Measurements from ENCODE around the gene BAIAP3. TPM values are rescaled to one million over a fixed set of nuclear protein-coding genes. Genes with fewer than 3 reads are reported as not detected.

The BAIAP3 gene, protein sequence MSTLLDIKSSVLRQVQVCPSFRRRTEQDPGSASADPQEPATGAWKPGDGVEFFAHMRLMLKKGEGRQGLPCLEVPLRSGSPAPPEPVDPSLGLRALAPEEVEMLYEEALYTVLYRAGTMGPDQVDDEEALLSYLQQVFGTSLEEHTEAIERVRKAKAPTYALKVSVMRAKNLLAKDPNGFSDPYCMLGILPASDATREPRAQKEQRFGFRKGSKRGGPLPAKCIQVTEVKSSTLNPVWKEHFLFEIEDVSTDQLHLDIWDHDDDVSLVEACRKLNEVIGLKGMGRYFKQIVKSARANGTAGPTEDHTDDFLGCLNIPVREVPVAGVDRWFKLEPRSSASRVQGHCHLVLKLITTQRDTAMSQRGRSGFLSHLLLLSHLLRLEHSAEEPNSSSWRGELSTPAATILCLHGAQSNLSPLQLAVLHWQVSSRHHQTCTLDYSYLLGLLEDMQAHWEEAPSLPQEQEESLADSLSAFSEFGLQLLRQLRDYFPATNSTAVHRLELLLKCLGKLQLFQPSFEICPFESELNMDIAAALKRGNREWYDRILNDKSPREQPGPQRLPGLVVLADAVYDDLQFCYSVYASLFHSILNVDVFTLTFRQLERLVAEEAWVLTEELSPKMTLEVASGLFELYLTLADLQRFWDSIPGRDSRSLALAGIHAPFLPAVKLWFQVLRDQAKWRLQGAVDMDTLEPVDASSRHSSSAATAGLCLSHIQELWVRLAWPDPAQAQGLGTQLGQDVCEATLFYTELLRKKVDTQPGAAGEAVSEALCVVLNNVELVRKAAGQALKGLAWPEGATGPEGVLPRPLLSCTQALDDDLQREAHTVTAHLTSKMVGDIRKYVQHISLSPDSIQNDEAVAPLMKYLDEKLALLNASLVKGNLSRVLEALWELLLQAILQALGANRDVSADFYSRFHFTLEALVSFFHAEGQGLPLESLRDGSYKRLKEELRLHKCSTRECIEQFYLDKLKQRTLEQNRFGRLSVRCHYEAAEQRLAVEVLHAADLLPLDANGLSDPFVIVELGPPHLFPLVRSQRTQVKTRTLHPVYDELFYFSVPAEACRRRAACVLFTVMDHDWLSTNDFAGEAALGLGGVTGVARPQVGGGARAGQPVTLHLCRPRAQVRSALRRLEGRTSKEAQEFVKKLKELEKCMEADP
- total RNA-seq (2021; fragmentation: NEBNext Ultra II Directional; extraction: Animal tissue kit (Norgen Biotek cat#: 25700)): 6.8 and 7.9 TPM in 2 replicates
- 2.9 and 6.3 TPM in 2 replicates for polyA plus RNA-seq (2011; rRNA removed)
- 4.8 TPM for polyA plus RNA-seq (2011; cell fraction: cytosol; rRNA removed)
- 33.8 TPM for polyA plus RNA-seq (2011; cell fraction: nucleus; rRNA removed)
- 4.5 to 6.4 TPM (median 5.6 TPM) in 4 replicates for polyA plus RNA-seq (2012, experiment 1 of 2)
- 2.6 TPM for polyA plus RNA-seq (2012, experiment 2 of 2)
- 5.0 TPM for polyA plus RNA-seq (2013, experiment 1 of 2)
- 3.4 TPM for polyA plus RNA-seq (2013, experiment 2 of 2)
- polyA minus RNA-seq (2011; rRNA and poly(A)+ RNA removed): 2.0 and 2.1 TPM in 2 replicates
- 5.7 TPM for polyA minus RNA-seq (2011; cell fraction: cytosol; rRNA and poly(A)+ RNA removed)
- polyA minus RNA-seq (2011; cell fraction: nucleus; rRNA and poly(A)+ RNA removed): 11.1 TPM
- long read RNA-seq, experiment 1, partial matches to known transcripts: 1 of 1 reads
- long read RNA-seq, experiment 1, other reads (novel, unspliced or antisense): 0 of 1 reads
- long read RNA-seq, experiment 2: 0 reads

DNA sequence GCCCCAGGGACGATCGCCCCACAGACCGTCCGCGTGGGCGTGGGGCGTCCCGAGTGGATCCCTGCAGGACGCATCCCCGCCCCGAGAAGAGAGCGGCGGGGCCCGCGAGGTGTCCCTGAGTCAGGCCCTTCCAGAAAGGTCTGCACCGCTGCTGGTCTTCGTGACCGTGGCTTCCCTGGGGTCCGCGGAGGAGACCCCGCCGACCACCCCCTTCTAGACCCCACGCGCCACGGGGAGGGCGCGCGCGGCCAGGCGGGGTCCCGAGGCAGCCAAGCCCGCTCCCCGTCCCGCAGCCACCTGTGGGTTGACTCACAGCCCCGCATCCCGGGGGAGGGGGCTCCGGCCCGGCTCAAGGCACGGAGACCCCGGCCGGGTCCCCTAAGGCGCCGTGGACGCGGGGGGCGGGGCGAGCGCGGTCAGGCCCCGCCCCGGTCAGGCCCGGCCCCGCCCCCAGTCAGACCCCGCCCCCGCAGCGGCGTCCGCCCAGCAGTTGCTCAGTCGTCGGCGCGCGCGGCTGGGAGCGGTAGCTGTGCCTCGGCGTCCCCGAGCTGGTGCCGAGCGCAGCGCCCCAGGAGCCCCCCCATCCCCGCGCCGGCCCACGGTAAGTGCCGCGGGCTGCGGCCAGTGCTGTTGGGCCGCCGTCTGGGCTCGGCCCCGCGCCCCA, at the start of gene BAIAP3:
TSS of gene BAIAP3 (plus strand) at position 497 of the 664 bp plus-strand sequence. CDS start 4,905 bp downstream, outside the sequence.
- Histone ChIP-seq H3K4ac (replicated peaks; ENCODE audit: insufficient read length, low read depth, low read length) (no peak within 1 kb of the TSS), H4K8ac (ENCODE audit: extremely low read depth, insufficient read depth, low read length) (peak within 1 kb of the TSS; percentile 89; the same call in 1 of the 2 replicates), H3K23me2 (ENCODE audit: low read depth, low read length) (peaks cover 13% of the 10 kb centered on the region; the same call in 1 of the 2 replicates), H2BK12ac (ENCODE audit: low read depth, low read length) (no peak within 1 kb of the TSS; the same call in 1 of the 2 replicates), H3K4me3 (ENCODE audit: extremely low read depth in 1 of 4, insufficient read depth in 2 of 4, low read depth in 3 of 4, low read length in 4 of 4) (peak within 1 kb of the TSS; percentile 33 to 58 (median 42)), H3K14ac (ENCODE audit: insufficient read length) (no peak within 1 kb of the TSS), H2BK20ac (ENCODE audit: low read length) (no peak within 1 kb of the TSS), H2BK5ac (ENCODE audit: low read depth, low read length) (peak within 1 kb of the TSS; percentile 83; the same call in 1 of the 2 replicates), H2BK15ac (ENCODE audit: low read length) (no peak within 1 kb of the TSS), H4K91ac (replicated peaks; ENCODE audit: insufficient read length, low read length) (no peak within 1 kb of the TSS), H3K4me1 (replicated peaks in 1 of 4; ENCODE audit: control insufficient read depth in 3 of 4, insufficient read depth in 4 of 4, low read length in 3 of 4) (peaks cover 0 to 15% (median 13%) of the 10 kb centered on the region in 4 experiments; a peak in 4 of 7 replicates), H3K9ac (replicated peaks in 1 of 4; ENCODE audit: extremely low read depth in 1 of 4, low read depth in 3 of 4, low read length in 3 of 4) (0 out of 7 replicates have a peak within 1 kb of the TSS, but pooled peaks of 1 of the 4 experiments have one; percentile 57), H3K27ac (ENCODE audit: low read depth, low read length) (no peak within 1 kb of the TSS), H3K36me3 (ENCODE audit: control insufficient read depth in 2 of 4, insufficient read depth in 4 of 4, low read length in 3 of 4) (no peaks in the 10 kb centered on the region), H2BK120ac (replicated peaks; ENCODE audit: low read depth, low read length) (no peak within 1 kb of the TSS), H2AFZ (ENCODE audit: low read length) (no peak within 1 kb of the TSS), H3K9me3 (ENCODE audit: insufficient read depth in 2 of 2, low read depth in 1 of 2, low read length in 1 of 2) (peaks cover 5 to 8% of the 10 kb centered on the region in 2 experiments; a peak in 2 of 4 replicates), H3K4me2 (ENCODE audit: insufficient read depth in 1 of 2, low read depth in 2 of 2, low read length in 2 of 2) (peak within 1 kb of the TSS; percentile 72 to 87), H4K5ac (ENCODE audit: insufficient read length, low read depth, low read length) (no peak within 1 kb of the TSS), H3K79me2 (ENCODE audit: control insufficient read depth in 1 of 2, insufficient read depth in 2 of 2, low read length in 2 of 2) (no peaks in the 10 kb centered on the region), H3K18ac (ENCODE audit: extremely low read depth, low read length) (peak within 1 kb of the TSS; percentile 19), H3K27me3 (replicated peaks in 1 of 4; ENCODE audit: control insufficient read depth in 3 of 4, extremely low read depth in 1 of 4, insufficient read depth in 3 of 4, low read length in 3 of 4) (peaks cover 19 to 51% (median 40%) of the 10 kb centered on the region in 4 experiments), H4K20me1 (replicated peaks in 1 of 2; ENCODE audit: control insufficient read depth in 1 of 2, insufficient read depth in 2 of 2, low read length in 2 of 2) (peaks cover 7 to 16% of the 10 kb centered on the region in 2 experiments), H3K79me1 (ENCODE audit: low read depth, low read length) (no peaks in the 10 kb centered on the region), H3K23ac (ENCODE audit: insufficient read length) (no peak within 1 kb of the TSS), H2AK5ac (ENCODE audit: low read depth, low read length) (no peak within 1 kb of the TSS), H3K56ac (replicated peaks; ENCODE audit: insufficient read length, low read depth, low read length) (no peak within 1 kb of the TSS)
- FAIRE-seq: no peak
- WGBS, 2 experiments (ENCODE audit: extremely low coverage in 1 of 2, insufficient coverage in 1 of 2, insufficient read length in 1 of 2, insufficient replicate concordance in 2 of 2, low coverage in 1 of 2, low lambda C conversion rate in 2 of 2, missing lambda C conversion rate in 1 of 2): 17% methylated on average over 40 of the region's 83 CpGs; no CpG with 5 or more reads in 1 of the 2 experiments
- POLR2A ChIA-PET (ENCODE audit: partially characterized antibody): interaction anchor here (1.0 to 3.2 kb wide), 5 partner anchors 9 to 45 kb away, joined by 3 to 29 read pairs (median 6); no protein-coding TSS in a partner anchor
- CTCF ChIA-PET (ENCODE audit: partially characterized antibody): interaction anchor here (1.2 to 4.5 kb wide), 2 partner anchors 13 to 20 kb away, joined by 3 to 52 read pairs; no protein-coding TSS in a partner anchor
- peak in 1 of 2 experiments; percentile 80 for DNase-seq (ENCODE audit: low read depth in 1 of 2, low spot score in 2 of 2)
- TF ChIP-seq BACH1 (IDR thresholded peaks at IDR 0.05; ENCODE audit: low read length) (peak; percentile 80), SAP30 (IDR thresholded peaks at IDR 0.05; ENCODE audit: insufficient read depth, insufficient replicate concordance, low read length) (no peak), SIX5 (IDR thresholded peaks at IDR 0.05; ENCODE audit: low read depth, low read length) (no peak), POLR2A (IDR thresholded peaks at IDR 0.05; ENCODE audit: control extremely low read depth in 1 of 2, low read depth in 2 of 2, low read length in 2 of 2) (peak in 1 of 2 experiments; percentile 62; a peak in 1 of 3 replicates)
